HG03045 (cell line): ENCODE results near the gene MC1R.
A peak's percentile ranks its signal among the peaks of the same experiment; 100 is the strongest.
"Not testable (repeated sequence)": the region's sequence is repeated elsewhere in the genome, so short reads cannot be mapped to it uniquely, and the experiment has no call there.

ENCODE experiments used
- ATAC-seq: cut with Tn5 transposase; IDR thresholded peaks from one replicate; pipeline ENCODE4 v1.9.1; 2021; ENCODE audit warnings: mild to moderate bottlenecking, moderate library complexity; ENCODE audit not compliant: unreplicated experiment

Gene MC1R

DNA sequence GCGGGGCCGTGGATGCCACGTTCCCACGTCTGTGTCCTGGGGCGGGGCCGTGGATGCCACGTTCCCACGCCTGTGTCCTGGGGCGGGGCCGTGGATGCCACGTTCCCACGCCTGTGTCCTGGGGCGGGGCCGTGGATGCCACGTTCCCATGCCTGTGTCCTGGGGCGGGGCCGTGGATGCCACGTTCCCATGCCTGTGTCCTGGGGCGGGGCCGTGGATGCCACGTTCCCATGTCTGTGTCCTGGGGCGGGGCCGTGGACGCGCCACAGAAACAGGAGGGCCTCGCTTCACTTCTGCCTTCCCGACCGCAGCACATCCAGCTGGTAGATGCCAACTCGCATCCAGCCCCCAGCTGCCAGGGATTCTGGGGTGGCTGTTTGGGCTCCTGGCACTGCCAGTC, 15.4 kb downstream of the MC1R start:
- ATAC-seq = not testable (repeated sequence)

DNA sequence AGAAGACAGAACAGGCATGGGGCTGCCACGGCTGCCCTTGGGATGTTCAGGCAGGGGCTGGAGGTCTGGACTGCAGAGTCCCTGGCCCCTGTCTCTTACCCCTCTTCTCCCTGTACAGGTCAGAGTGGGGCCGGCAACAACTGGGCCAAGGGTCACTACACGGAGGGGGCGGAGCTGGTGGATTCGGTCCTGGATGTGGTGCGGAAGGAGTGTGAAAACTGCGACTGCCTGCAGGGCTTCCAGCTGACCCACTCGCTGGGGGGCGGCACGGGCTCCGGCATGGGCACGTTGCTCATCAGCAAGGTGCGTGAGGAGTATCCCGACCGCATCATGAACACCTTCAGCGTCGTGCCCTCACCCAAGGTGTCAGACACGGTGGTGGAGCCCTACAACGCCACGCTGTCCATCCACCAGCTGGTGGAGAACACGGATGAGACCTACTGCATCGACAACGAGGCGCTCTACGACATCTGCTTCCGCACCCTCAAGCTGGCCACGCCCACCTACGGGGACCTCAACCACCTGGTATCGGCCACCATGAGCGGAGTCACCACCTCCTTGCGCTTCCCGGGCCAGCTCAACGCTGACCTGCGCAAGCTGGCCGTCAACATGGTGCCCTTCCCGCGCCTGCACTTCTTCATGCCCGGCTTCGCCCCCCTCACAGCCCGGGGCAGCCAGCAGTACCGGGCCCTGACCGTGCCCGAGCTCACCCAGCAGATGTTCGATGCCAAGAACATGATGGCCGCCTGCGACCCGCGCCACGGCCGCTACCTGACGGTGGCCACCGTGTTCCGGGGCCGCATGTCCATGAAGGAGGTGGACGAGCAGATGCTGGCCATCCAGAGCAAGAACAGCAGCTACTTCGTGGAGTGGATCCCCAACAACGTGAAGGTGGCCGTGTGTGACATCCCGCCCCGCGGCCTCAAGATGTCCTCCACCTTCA, 16.2 kb downstream of the MC1R start:
- ATAC-seq = no peak

DNA sequence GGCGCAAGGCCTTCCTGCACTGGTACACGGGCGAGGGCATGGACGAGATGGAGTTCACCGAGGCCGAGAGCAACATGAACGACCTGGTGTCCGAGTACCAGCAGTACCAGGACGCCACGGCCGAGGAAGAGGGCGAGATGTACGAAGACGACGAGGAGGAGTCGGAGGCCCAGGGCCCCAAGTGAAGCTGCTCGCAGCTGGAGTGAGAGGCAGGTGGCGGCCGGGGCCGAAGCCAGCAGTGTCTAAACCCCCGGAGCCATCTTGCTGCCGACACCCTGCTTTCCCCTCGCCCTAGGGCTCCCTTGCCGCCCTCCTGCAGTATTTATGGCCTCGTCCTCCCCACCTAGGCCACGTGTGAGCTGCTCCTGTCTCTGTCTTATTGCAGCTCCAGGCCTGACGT, 17.0 kb downstream of the MC1R start:
- ATAC-seq = not testable (repeated sequence)

DNA sequence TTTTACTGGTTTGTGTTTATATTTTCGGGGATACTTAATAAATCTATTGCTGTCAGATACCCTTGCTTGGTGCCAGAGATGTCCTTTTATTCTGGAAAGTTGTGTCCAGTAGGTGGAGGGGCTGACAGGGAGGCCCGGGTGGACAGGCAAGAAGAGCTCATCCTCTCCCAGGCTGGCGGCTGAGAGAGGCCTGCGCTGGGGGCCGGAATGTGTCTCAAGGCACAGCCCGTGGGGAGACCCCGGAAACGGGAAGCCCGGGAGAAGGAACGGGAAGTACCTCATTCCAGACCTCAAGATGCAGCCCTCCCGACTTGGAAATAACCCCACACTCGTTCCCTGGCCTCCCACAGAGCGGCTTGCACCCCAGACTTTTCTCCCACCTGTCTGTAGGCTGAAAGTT, 17.4 kb downstream of the MC1R start:
- ATAC-seq = no peak

DNA sequence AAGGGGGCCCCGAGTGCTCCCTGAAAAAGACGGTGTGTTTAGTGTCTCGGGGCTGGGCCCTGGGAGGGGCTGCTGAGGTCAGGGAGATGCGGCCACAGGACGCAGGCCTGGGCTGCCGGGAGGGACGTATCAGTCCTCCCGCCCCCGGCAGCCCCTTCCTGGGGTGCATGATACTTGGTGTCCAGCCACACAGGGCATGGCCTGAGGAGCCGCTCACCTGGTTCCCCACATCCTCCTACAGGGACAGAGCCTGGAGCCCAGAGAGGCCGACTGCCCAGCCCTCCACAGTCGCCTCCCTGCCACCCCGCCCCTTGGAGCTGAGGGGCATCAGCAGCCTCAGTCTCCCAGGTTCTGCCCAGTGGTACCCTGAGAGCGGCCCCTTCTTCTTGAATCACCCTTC, 17.8 kb downstream of the MC1R start:
- no peak for ATAC-seq

DNA sequence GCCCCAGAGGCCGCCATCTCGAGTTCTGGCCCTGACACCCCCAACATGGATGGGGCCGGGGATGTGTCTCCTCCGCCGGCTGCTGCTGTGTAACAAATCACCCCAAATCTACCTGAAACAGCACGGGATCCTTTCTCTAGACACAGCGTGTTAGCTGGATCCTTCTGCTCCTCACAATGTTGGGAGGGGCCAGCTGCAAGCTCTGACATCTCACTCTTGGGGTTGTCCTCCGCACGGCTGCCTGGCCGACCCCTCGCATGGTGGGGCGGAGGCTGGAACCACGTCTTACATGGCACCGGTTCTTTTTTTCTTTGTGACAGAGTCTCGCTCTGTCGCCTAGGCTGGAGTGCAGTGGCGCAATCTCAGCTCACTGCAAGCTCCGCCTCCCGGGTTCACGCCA, 18.3 kb downstream of the MC1R start:
- ATAC-seq = no peak

DNA sequence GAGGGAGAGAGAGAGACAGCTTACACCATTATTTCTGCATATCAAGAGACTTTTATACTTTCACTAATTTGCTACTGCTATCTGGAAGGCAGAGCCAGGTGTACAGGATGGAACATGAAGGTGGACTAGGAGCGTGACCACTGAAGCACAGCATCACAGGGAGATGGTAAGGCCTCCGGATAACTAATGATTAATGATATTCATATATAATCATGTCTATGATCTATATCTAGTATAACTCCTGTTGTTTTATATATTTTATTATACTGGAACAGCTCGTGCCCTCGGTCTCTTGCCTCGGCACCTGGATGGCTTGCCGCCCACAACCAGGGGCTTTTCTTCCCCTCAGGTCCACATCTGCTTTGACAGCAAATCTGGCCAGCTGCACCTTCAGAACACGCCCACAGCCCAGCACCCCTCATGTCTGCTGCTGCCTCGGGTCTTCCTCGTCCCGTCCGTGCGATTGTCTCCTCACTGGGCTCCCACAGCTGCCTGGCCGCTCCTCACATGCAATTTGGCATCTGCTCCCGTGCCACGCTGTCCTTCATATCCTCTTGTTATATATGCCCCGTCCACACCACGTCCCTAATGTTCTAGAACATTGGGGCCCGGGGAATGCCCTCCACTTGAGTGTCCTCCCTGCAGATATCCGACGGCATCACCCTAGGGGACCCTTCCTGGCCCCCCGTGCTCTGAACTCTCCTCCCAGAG, 19.7 kb downstream of the MC1R start:
- no peak for ATAC-seq

DNA sequence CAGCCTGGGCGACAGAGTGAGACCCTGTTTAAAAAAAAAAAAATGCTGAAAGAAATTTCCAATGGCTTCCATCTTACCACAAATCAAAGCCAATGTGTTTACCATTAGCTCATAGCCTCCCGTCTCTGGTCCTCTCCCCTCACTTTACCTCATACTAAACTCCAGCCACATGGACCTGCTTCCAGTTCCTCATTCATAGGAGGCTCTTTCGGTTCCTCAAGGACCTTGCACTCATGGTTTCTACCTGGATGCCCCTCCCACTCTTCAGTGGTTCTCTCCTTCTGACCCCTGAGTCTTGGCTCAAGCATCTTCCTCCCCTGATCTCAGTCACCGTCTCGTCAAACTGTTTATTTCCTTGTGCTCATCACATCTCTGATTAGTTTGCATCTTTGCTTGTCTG, 26.1 kb downstream of the MC1R start:
- ATAC-seq = no peak

DNA sequence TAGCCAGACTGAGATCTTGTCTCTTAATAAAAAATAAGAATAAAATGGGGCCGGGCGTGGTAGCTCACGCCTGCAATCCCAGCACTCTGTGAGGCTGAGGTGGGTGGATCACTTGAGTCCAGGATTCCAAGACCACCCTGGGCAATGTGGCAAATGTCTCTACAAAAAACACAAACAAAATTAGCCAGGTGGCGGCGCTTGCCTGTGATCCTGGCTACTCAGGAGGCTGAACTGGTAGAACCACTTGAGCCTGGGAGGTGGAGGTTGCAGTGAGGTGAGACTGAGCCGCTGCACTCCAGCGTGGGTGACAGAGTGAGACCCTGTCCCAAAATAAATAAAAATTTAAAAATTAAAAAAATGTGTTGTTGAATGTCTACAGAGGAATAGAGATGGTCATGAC, 27.0 kb downstream of the MC1R start:
- no peak for ATAC-seq

DNA sequence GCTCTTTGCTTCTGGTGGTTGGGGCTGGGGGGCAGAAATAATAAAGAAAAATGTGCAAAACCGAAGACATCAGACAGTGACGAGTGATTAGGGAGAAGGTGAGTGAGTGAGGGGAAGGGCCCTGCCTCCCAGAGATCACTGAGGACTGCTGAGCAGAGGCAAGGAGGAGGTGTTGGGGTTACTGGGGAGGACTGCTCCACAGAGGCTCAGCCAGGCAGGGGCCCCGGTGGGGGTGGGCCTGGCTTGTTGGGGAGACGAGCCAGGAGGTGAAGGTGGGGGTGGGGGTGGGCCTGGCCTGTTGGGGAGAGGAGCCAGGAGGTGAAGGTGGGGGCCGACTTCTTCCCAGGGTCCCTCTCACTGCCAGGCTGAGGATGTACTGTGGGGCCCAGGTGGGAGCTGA, 27.9 kb downstream of the MC1R start:
- ATAC-seq = no peak

DNA sequence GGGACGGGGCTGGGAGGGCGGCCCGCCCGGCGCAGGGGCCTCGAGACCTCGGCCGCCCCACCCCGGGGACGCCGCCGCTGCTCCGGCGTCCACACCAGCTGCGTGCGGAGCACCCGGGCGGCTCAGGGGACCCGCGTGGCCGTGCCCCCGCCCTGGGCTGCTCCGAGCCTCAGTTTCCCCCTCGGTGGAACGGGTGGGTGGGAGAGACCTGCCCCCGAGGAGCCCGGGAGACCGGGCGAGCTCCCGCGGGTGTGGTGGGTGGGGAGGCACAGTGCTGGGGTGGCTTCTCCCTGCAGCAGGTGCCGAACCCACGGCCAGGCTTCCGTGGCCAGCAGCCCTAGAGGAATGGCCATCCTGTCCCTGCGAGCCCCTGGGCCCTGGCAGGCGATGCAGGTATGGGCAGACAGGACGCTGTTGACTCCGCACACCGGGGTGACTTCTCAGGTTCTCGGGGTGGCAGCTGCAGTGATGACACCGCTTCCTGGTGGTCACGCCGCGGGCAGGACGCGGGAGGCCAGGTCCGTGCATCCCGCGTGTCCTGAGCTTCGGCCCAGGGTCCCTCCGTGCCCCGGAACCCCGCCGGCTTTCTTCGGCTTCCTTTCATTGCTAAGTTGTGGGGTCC, 30.6 kb downstream of the MC1R start:
- ATAC-seq = no peak

DNA sequence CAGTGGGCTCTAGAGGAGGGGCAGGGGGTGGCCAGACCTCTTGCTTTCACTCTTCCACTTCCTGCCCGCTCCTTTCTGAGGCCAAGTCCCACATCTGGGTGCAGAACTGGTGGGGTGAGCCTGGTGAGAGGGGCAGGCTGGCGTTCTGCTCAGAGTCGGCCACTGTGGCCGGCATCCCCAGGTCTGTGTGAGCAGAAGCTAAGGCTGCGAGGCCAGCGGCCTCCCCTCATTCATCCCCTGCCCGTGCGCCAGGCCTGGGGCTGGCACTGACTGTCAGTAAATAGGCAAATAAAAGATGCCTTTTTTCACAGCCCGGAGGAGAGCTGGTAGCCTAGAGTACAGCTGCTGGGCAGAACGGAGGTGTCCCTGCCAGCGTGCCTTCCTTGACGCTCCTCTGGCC, 31.1 kb downstream of the MC1R start:
- ATAC-seq = no peak

DNA sequence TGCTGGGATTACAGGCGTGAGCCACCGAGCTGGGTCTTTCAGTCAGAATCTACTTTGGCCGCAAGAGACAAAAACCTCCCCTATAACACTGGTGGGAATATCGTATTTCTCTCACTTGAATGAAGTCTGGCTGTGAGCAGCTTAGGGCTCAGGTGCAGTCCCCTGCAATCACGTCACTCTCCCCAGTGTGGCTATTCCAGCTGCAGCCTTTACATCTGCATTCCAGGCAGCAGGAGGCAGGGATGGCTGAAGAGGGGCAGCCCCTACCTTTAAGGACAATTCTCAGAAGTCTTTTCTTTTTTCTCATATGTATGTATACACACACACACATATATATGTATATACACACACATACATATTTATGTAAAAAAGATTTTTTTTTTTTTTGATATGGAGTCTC, 32.8 kb downstream of the MC1R start:
- ATAC-seq = no peak

DNA sequence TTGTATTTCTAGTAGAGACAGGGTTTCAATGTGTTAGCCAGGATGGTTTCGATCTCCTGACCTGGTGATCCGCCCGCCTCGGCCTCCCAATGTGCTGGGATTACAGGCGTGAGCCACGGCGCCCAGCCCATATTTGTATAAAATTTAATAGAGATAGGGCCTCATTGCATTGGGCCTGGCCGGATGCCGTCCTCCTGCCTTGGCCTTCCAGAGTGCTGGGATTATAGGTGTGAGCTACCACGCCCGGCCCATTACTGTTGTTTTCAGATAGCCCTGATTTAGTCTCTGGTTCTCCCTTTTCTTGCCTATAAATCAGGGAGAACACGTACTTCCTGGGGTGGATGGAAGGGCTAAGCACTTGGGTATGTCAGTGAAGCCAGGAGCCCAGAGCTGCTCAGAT, 33.4 kb downstream of the MC1R start:
- no peak for ATAC-seq

DNA sequence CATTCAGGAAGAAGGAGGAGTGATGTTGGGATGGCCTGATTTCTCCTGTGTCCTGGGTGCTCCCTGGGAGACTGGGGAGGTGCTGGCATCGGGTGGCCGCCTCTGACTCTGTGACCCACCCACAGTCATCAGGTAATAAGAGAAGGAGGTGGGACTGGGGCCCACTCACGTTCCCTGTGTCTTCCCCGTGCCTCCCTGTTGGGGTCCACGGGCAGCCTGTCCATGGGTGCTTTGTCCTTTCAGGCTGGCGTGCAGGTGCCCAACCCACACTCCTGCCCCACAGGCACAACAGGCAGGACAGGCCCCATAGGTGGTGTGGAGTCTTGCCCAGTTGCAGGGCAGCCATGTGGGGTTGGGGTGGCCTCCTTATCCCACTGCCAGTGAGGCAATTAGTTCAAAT, 33.9 kb downstream of the MC1R start:
- ATAC-seq = no peak

DNA sequence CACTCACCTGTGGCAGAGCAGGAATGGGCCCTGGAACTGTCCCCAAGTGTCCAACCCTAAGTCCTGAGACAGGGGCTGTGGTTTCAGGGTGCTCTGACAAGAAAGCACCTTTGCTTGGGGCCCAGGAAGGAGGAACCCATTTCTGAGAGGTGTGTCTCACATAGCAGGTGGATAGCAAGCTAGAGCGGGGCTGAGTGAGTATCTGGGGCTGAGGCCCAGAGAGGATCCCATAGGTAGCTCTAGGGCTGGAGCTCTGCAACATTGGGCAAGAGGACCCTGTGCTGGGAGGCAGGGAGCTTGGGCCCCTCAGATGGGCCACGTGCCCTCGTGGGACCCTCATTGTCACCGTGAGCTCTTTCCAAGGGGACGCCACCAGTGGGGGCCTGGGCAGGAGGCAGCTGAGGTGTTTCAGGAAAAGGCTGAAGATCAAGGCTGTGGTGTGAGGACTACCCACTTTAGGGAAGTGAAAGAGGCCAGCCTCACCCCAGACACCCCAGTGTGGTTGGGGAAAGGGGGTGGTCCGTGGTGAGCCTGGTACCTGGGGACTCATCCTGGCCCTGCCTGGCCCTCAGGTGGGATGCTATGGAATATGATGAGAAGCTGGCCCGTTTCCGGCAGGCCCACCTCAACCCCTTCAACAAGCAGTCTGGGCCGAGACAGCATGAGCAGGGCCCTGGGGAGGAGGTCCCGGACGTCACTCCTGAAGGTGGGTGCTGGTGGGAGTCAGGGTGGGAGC, 35.2 kb downstream of the MC1R start:
- peak; percentile 61 for ATAC-seq

DNA sequence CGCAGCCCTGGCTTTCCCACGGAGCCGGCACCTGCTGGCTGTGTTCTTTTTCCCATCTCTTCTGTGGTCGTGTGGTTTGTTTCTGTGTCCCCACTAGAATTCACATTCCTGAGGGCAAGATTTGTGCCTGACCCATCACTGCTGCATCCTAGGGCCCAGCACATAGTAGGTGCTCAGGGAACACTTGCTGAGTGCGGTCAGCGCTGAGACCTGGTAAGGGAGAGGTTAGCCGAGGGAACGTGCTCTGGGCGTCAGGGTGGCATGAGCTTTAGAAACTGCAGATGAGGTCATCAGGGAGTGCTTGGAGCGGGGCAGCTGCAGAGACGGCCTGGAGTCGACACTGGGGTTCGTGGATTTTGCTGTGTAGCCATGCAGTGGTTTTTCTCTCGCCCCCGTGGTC, 35.8 kb downstream of the MC1R start:
- ATAC-seq = no peak

DNA sequence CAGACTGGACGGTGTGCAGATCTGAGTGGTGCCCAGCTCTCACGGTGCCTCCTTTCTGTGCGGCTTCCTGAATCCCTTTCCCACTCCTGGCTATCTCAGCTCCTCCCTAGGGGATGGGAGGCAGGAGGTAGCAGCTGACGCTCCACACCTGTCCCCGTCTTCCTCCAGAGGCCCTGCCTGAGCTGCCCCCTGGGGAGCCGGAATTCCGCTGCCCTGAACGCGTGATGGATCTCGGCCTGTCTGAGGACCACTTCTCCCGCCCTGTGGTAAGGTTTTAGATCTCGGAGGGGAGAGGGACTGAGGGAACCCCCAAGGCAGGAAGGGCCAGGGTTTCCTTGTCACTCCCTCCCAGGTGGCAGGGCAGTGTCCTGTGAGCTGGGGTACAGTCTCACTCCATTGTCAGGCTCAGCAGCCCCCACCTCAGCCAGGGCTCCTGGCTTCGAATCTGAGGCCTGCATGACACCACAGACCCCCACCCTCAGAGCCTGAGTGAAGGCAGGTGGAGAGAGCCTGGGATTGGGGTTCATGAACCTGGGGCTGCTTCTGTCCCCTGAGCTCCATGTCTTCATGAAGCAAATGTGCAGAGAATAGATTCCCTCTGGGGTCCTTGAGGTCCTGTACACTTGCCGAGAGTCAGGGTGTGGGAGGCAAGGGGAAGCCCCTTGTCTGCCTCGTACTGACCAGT, 36.5 kb downstream of the MC1R start:
- no peak for ATAC-seq

DNA sequence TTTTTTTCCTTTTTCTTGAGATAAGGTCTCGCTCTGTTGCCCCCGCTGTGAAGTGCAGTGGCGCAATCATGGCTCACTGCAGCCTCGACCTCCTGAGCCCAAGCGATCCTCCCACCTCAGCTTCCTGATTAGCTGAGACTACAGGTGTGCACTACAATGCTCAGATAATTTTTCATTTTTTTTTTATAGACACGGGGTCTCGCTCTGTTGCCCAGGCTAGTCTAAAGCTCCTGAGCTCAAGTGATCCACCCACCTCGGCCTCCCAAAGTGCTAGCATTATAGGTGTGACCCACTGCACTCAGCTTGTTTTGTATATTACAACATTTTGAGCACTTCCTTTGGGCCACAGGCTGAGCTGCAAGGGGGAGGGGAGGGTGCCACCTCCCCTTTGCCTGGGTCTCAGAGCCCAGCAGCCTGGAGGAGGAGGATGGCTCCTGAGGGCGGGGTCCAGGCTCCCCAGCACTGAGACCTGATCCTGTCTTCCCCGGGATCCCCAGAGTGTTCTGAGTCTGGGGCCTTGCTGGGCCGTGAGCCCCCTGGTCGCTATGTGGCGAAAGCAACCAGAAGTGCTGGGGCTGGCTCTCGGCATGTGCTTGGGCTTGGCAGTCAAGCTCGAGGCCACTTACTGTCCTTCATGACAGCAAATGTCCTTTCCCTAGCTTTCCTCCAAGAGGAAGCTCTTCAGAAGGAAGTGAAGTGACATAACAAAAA, 38.0 kb downstream of the MC1R start:
- ATAC-seq = no peak

DNA sequence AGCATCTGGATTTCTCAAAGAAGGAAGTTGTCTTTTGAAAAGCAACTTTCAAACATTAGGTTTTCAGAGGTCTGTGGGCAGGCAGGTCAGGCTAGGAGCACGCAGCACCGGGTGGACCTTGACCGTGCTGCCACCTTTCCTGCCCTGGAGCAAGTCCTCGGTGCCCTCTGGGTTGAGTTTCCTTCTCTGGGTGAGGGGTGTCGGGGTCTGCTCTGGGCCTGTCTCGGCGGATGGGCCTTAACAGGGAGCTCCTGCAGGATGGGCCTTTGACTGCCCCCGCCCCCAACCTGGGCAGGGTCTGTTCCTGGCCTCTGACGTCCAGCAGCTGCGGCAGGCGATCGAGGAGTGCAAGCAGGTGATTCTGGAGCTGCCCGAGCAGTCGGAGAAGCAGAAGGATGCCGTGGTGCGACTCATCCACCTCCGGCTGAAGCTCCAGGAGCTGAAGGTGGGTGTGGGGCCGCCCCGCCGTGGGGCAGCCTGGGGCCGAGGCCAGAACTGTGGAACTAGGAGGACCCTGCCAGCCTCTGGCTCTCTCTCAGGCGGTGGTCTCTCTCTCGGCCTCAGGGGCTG, 38.6 kb downstream of the MC1R start:
- ATAC-seq = no peak
